Bone marrow (tissue), 2 donors: ENCODE data around the gene IVL.

Experiments
- DNase-seq, 2 donors: peaks; one replicate each; lab custom pipeline; 2025; lab: John Stamatoyannopoulos, UW

IVL gene

DNA sequence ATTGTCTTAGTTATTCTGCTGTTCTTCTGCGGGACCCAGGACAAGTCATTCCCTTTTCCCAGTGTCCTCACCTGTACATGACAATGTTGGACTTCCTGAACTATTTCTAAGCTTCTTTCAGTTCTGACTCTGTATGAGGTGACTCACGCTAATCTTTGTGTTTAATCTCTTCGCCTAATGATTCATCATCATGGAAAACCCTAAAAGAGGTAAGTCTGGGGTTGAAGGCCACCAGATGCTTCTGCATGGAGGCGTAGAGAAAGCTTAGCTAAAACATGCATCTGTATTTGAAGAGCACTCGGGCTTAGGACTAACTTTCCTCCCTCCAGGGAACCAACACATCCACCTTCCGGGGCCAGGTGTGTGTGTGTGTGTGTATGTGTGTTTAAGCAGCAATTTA lies 46.1 kb downstream of the IVL start:
- DNase-seq: no peak

DNA sequence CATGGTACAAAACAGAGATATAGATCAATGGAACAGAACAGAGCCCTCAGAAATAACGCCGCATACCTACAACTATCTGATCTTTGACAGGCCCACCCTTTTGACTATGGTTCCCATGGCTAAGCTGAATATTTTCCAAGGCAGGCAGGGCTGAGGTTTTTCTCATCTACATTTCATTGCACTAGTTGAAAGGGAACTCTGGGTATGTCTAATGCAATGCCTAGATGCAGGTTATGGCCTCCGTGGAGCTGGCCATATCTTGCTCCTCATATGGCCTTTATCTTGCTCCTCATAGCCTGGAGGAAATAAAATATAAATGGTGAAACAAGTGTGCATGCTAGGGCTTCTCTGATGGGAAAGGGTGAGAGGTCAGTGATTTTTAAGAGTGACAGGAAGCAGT lies 49.2 kb downstream of the IVL start:
- no peak for DNase-seq

- no peak for DNase-seq
These were observed 50.9 kb downstream of the IVL start for GRCh38 chr1:152959273-152959672.

GRCh38 chr1:152959801-152960451 lies 51.6 kb downstream of the IVL start:
- DNase-seq: no peak

- no peak for DNase-seq
These were observed 52.2 kb downstream of the IVL start for GRCh38 chr1:152960452-152961044.
